Measurements from ENCODE around the gene TBC1D5.
A peak's percentile ranks its signal among the peaks of the same experiment; 100 is the strongest.
"Not testable (repeated sequence)": the region's sequence is repeated elsewhere in the genome, so short reads cannot be mapped to it uniquely, and the experiment has no call there.

Gene TBC1D5

GRCh38 chr3:17542591-17542990 is 199.8 kb downstream of the TBC1D5 start:
- no peak for DNase-seq (ENCODE audit: low read depth)

DNA sequence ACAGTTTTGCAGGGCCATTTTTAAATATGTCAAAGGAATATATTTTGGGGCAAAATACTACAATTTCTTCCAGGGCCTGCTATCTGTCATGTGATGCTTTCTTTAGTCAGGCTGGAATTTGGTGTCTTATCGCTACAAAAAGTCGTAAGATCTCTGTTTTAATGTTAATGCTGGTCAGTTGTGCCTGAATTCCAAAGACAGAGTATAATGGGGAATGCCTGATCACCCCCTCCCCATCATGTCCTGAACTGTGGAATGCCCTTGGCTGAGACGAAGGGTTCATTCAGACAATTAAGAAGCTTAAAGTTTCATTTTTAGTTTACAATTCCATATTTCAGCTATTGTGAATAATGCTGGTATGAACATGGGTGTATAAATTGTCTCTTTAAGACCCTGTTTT is 203.0 kb downstream of the TBC1D5 start:
- DNase-seq (ENCODE audit: low read depth), result no peak

DNA sequence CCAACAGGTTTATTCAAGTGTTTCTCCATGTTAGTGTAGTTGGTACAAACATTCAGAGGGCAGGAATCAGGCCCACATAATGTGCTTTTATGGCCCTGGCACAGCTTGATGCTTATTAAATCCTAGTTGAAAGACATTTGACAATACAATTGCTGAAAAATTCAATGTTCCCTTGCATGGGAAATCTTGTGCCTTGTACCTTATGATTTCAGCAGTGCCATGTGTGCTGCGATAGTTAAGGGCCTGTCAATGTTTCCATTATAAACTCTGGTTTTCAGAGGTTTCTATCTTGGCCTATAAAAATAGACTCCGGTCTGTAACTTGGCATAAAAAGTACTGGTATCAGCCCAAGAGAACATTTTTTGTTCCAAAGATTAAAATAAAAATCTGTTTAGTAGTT is 207.2 kb downstream of the TBC1D5 start:
- DNase-seq (ENCODE audit: low read depth), result no peak

GRCh38 chr3:17532446-17532845 is 210.0 kb downstream of the TBC1D5 start:
- DNase-seq (ENCODE audit: low read depth), result not testable (repeated sequence)

- DNase-seq (ENCODE audit: low read depth), result no peak
These were observed 212.8 kb downstream of the TBC1D5 start for GRCh38 chr3:17529677-17530076.

- no peak for DNase-seq (ENCODE audit: low read depth)
These were observed 224.0 kb downstream of the TBC1D5 start for GRCh38 chr3:17518189-17519059.

DNA sequence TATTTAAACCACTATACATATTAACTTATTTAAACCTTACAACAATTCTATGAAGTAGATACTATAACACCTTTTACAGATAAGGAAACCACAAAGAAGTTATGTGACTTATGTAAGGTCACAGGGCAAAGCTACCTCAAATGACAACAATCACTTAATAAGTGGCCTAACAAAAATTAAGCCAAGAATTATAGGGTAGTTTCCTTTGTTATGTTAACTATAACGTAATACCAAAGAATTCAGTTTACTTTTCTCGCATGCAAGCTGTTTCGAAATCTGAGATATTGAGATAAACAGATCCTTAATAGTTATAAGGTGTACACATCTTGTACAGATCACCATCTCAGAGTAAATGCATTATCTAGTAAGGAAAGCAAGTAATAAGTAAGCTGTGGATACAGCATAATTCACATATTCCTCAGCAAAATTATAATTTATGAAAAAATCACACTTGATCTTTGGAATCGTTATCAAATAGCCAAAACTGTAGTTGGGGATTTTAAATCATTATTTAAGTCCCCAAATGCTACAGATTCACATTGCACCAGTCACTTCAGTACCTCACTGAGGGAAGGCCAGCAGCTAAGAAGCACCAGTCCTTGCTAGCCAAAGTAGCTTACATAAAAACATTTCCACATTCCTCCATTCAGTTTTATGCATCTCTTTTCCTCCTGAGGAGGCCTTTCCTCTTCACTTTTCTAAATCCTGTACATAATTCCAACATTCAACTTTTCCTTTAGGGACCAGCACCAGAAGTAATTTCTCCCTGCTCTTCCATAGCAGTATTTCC is 226.8 kb downstream of the TBC1D5 start:
- DNase-seq (ENCODE audit: low read depth), result no peak

GRCh38 chr3:17514597-17514996 is 227.8 kb downstream of the TBC1D5 start:
- no peak for DNase-seq (ENCODE audit: low read depth)

- DNase-seq (ENCODE audit: low read depth), result no peak
These were observed 232.2 kb downstream of the TBC1D5 start for GRCh38 chr3:17510265-17510664.

GRCh38 chr3:17508180-17508752 is 234.2 kb downstream of the TBC1D5 start:
- no peak for DNase-seq (ENCODE audit: low read depth)

- no peak for DNase-seq (ENCODE audit: low read depth)
These were observed 235.0 kb downstream of the TBC1D5 start for GRCh38 chr3:17507480-17507879.

GRCh38 chr3:17505856-17506255 is 236.6 kb downstream of the TBC1D5 start:
- DNase-seq (ENCODE audit: low read depth), result no peak

DNA sequence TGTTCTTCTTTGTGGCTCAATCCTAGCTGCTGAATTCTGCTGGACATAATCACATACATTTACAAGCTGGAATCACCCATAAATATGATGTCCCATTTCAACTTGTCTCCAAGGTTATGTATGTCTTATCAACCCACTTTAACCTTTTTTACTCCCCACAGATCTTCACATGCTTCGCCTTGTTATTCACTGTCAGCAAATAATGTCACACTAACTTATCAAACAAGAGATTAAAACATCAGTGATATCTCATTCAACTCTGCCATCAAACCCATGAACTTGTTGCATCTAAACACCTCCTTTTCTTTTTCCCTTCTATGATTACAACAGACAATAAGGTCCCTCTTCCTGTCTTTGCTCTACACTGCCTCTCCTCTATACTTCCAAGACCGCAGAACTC is 240.7 kb downstream of the TBC1D5 start:
- no peak for DNase-seq (ENCODE audit: low read depth)

GRCh38 chr3:17500618-17501017 is 241.8 kb downstream of the TBC1D5 start:
- DNase-seq (ENCODE audit: low read depth), result no peak

- DNase-seq (ENCODE audit: low read depth), result no peak
These were observed 248.2 kb downstream of the TBC1D5 start for GRCh38 chr3:17494117-17494809.

DNA sequence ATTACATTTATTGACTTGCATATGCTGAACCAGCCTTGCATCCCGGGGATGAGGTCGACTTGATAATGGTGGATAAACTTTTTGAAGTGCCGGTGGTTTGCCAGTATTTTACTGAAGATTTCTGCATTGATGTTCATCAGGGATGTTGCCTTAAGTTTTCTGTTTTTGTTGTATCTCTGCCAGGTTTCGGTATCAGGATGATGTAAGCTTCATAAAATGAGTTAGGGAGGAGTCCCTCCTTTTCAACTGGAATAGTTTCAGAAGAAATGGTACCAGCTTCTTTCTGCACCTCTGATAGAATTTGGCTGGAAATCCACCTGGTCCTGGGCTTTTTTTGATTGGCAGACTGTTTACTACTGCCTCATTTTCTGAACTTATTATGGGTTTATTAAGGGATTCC is 250.8 kb downstream of the TBC1D5 start:
- peak; percentile 34 for DNase-seq (ENCODE audit: low read depth)

DNA sequence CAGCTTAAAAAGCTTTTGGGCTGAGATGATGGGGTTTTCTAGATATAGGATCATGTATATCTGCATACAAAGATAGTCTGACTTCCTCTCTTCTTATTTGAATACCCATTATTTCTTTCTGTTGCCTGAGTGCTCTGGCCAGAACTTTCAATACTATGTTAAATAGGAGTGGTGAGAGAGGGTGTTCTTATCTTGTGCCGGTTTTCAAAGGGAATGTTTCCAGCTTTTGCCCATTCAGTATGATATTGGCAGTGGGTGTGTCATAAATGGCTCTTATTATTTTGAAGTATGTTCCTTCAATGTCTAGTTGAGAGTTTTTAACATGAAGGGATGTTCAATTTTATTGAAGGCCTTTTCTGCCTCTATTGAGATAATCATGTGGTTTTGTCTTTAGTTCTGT is 251.2 kb downstream of the TBC1D5 start:
- DNase-seq (ENCODE audit: low read depth), result not testable (repeated sequence)

GRCh38 chr3:17489139-17489538 is 253.3 kb downstream of the TBC1D5 start:
- DNase-seq (ENCODE audit: low read depth), result no peak

DNA sequence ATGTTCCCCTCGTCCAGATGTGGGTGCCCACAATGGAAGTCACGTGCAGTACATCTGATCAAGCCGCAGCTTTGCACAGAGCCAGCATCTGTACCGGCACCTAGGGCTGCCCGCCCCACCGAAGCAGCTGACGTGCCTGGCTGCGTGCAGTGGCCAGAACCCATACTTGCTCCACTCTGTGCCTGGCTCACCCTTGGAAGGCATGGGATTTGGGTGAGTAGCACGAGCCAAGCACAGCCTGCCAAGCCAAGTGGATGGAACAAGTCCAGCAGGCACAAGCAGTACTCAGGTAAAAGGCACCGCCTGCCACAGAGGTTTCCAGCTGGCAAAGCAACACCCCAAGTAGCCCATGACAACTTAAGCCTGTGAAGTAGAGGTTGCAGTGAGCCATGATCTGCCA is 261.3 kb downstream of the TBC1D5 start:
- DNase-seq (ENCODE audit: low read depth), result no peak

DNA sequence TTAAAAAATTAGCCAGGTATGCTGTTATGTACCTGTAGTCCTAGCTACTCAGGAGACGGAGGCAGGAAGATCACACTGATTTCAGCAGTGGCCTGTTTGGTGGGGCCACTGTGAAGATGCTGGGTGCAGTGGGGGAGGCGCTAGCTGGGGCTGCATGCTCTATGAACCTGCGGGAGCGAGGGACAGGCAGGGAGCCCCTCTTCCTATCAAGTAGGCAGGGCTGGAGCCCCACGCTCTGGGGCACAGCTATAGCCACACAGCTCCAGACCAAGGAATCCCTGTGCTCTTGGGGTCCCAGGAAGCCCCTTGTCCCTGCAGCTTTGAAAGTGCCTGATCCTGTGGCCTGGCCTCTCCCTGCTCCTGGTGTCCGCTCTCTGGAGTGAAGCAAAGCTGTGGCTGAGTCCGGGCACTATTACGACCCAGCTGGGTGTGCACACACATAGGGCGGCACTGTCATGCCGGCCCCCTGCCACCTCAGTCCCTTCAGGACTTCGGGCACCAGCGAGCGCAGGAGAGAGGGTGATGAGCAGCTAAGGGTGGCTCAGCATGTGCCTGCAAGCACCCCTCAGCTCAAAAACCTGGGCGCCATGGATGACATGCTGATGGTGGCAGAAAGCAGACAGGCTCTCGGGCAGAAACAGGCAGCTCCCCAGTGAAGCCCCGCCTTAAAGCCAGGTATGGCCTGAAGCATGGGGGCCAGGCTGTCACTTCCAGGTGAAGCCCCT is 262.6 kb downstream of the TBC1D5 start:
- no peak for DNase-seq (ENCODE audit: low read depth)

DNA sequence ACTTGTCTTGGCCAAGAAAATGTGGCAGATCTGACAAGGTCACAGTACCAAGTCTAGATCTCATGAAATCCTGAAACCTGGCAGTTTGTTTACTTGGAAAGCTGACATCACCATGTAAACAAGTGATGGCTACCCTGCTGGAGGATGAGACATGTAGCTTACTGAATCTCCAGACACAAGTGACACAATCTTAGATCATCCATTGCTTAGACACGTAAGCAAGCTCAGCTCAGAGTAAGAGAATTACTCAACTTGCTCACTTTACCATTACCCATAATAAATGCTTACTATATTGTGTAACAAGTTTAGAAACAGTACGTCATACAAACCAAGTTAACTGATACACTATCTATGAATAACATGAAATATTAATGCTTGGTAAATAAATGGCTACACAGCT is 263.8 kb downstream of the TBC1D5 start:
- DNase-seq (ENCODE audit: low read depth), result peak; percentile 82

GRCh38 chr3:17473761-17474160 is 268.7 kb downstream of the TBC1D5 start:
- no peak for DNase-seq (ENCODE audit: low read depth)

Measured in fibroblast of gingiva (primary cell).